ENCODE data around the gene ABCC10.
"Not testable (repeated sequence)": the region's sequence is repeated elsewhere in the genome, so short reads cannot be mapped to it uniquely, and the experiment has no call there.

ABCC10 gene

DNA sequence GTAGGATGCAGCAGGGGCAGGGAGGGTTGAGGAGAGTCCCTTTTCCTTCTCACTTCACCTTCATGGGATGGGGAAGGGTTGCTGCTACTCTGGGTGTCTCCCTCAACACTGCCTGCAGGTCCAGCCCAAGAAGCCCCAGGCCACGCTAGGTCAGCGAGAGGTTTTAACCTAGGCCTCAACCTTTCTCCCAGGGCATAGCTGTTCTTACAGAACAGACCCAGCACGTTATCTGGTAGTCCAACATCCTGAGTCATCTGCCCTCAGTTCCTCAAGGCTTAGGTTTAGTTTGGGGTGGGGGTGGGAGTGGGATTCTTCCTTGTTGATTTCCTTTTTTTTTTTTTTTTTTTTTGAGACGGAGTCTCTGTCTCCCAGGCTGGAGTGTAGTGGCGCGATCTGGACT, 67.0 kb downstream of the ABCC10 start:
- DNase-seq (ENCODE audit: low read depth in 2 of 2, low spot score in 1 of 2): no peak

DNA sequence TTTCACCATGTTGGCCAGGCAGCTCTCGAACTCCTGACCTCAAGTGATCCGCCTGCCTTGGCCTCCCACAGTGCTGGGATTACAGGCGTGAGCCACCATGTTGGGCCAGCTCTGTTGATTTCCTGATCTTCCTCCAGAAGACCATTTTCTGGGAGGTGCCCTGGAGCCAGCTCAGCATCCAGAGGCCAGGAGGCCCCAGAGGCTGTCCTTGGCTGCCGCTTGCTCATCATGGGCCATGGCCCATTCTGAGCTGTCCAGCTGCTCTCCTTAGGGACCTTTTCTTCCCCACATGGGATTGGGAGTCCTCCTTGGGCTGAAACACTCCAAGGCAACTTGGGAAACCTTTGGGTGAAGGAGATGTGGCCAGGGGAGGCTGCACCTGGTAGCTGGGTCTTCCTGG, 67.4 kb downstream of the ABCC10 start:
- no peak for DNase-seq (ENCODE audit: low read depth in 2 of 2, low spot score in 1 of 2)

DNA sequence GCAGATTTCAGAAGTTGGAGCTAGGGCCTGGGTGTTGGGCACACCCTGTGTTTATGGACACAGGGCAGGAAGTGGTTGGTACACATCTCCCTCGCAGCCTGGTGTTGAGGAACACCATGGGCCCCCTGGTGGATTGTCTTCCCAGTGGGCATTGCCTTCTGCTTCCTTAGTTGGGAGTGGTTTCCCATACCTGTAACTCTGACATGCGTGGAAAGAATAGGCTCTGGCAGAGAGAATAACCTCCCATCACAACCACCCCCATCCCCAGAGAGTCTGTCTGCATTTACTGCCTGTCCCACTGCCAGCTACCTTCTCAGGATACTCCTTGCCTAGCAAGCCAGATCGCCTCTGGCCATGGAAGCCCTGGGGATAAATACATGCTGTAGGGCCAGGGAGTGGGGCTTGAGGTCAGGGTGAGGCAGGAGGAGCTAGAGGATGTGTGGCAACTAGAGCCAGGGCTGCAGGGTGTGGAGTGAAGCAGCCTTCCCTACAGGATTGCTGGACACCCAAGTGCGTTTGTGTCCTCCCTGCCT, 68.1 kb downstream of the ABCC10 start:
- DNase-seq (ENCODE audit: low read depth in 2 of 2, low spot score in 1 of 2): no peak

DNA sequence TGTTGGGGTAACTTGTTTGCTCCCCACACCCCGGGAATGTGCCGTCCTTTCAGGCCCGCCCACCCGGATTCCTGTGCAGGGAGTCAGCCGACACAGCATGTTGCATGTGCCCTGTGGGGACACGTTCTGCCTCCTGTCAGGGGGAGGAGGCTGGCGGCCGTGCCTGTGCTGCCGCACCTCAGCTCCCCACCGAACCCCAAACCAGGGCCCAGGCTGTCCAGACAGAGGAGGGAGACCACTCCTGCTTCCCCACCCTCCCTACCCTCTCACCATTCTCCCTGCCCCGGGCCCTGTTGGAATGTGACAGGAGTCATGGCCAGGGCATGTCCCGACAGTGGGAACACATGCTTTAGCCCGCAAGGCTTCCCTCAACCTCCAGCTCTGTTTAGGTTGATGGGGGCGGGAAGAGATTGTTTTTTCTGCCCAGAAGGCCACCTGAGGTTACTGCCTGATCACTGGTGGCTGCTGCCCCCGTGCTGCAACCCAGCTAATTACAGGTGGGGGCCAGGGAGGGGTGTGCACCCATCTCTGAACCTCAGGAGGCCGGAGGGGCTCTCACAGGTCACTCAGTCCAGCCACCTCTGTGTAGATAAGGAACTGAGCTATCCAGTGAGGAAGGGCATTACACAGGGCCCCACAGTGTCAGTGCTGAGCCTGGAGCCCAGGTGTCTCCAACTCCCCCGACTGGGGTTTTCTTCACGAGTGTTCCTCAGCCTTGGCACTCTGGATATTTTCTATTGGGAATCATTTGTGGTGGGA, 69.2 kb downstream of the ABCC10 start:
- DNase-seq (ENCODE audit: low read depth in 2 of 2, low spot score in 1 of 2): no peak

DNA sequence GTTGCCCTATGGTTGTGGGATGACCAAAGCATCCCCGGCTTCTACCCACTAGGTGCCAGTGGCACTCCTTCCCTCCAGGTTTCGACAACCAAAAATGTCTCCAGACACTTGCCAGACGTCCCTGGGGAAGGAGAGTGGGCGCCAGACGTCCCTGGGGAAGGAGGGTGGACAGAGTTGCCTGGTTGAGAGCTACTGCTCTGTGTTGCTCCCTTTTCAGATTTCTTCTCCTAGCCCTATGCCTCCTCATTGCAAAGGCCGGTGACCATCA, 69.7 kb downstream of the ABCC10 start:
- no peak for DNase-seq (ENCODE audit: low read depth in 2 of 2, low spot score in 1 of 2)

DNA sequence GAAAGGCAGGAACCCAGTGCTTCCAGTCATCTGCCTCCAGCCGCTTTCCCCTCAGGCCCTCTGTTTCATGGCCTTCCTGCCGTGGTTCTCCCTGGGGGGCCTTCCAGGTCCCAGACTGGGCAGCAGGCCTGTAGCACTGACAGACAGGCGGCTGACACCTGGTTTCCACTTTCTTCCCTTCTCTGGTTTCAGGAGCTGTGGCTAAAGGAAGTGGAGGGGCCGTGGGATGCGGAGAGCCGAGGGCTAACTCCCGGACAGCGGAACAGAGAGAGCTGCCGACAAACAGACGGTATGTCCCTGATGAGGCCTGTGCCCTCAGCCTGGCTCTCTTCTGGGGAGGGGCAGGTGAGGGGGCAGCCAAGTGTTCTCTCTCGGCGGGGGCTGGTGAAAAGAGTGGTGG, 70.3 kb downstream of the ABCC10 start:
- no peak for DNase-seq (ENCODE audit: low read depth in 2 of 2, low spot score in 1 of 2)

DNA sequence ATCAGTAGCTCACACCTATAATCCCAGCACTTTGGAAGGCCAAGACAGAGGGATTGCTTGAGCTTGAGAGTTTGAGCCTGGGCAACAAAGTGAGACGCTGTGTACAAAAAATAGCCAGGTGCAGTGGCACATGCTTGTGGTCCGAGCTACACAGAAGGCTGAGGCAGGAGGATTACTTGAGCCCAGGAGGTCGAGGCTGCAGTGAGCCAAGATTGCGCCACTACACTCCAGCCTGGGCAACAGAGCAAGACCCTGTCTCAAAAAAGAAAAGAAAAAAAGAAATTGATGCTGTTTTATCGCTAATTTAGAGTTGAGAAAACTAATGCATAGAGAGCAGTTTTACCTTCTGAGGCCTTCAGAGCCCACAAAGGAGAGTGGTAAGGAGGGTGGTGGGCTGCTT, 71.0 kb downstream of the ABCC10 start:
- not testable (repeated sequence) for DNase-seq (ENCODE audit: low read depth in 2 of 2, low spot score in 1 of 2)

DNA sequence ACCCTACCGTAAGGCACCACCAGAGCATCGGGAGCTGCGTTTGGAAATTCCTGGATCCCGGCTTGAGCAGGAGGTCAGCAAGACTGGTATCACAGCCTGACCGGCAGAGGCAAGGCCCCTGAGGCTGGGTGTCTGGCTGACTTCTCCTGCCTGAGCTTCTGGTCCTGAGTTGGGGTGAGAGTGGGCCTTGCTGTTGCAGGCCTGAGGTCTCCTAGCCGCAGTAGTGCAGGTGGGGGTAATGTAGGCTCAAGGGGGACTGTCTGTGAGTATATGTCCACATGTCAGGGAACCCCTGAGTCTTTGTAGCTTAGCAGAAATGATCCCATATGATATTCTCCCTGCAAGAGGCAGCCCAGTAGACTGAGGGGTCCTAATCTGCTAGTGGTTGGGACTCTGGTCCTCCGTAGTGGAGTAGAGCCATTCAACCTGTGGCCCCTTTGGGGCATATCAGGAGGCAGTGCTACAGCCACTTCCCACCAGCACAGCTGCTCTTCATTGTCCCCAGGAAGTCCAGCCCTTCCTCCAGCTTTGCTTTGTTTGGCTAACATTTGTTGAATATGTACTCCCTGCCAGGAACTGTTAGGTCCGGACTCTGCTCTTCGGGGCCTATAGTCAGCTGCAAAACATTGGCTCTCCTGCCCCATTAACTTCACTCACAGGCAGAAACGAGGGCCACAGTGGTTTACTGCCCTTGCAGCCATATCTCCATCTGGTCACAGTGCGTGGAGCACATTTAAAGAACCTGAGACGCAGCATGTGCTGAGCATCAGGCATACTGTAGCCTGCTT, 71.9 kb downstream of the ABCC10 start:
- DNase-seq (ENCODE audit: low read depth in 2 of 2, low spot score in 1 of 2): no peak

All from stimulated activated CD8-positive, alpha-beta memory T cell treated with anti-CD3 and anti-CD28 coated beads, Interleukin-4, amount 100 ng/mL, for 1 hour (primary cell).